Muscle layer of duodenum (tissue), 2 donors: ENCODE measurements around the gene PLCB3.
A peak's percentile ranks its signal among the peaks of the same experiment; 100 is the strongest.

Experiments used
- H3K27ac ChIP-seq: one replicate; pipeline ENCODE4 v1.7.0; 2013; ENCODE audit warnings: mild to moderate bottlenecking, low read length
- H3K27me3 ChIP-seq: one replicate; pipeline ENCODE4 v1.7.0; 2013; ENCODE audit warnings: low read depth, mild to moderate bottlenecking, control low read depth, low read length
- H3K36me3 ChIP-seq, 2 donors: one replicate each; pipeline ENCODE4 v1.7.0; 2013; ENCODE audit warnings: low read length in 2 of 2, control low read depth in 1 of 2, mild to moderate bottlenecking in 1 of 2; ENCODE audit not compliant: insufficient read depth in 2 of 2, control insufficient read depth in 1 of 2
- H3K4me1 ChIP-seq, 2 donors: one replicate each; pipeline ENCODE4 v1.7.0; 2013; ENCODE audit warnings: low read length in 2 of 2, mild to moderate bottlenecking in 2 of 2, control low read depth in 1 of 2, moderate library complexity in 1 of 2; ENCODE audit not compliant: insufficient read depth in 2 of 2, control insufficient read depth in 1 of 2
- H3K4me3 ChIP-seq, 2 donors: one replicate each; pipeline ENCODE4 v1.7.0; 2013; ENCODE audit warnings: low read length in 2 of 2, low read depth in 1 of 2, mild to moderate bottlenecking in 1 of 2
- H3K9me3 ChIP-seq, 2 donors: one replicate each; pipeline ENCODE4 v1.7.0; 2013; ENCODE audit warnings: low read length in 2 of 2, control low read depth in 1 of 2, mild to moderate bottlenecking in 1 of 2; ENCODE audit not compliant: control insufficient read depth in 1 of 2
- donor health status: healthy.

Gene PLCB3

GRCh38 chr11:64230985-64231365 lies 20.4 kb upstream of the PLCB3 start:
- Histone ChIP-seq H3K4me3 (peak overlapping the region; percentile 67 to 70), H3K27me3 (no peaks in the 10 kb centered on the region), H3K27ac (peak overlapping the region; percentile 82), H3K36me3 (no peaks in the 10 kb centered on the region), H3K4me1 (peaks cover 14 to 41% of the 10 kb centered on the region in 2 donors), H3K9me3 (no peaks in the 10 kb centered on the region)

GRCh38 chr11:64231546-64231945 lies 19.8 kb upstream of the PLCB3 start:
- Histone ChIP-seq H3K27ac (no peak overlapping the region), H3K36me3 (no peaks in the 10 kb centered on the region), H3K9me3 (no peaks in the 10 kb centered on the region), H3K4me3 (peak overlapping the region in 1 of 2 donors; percentile 70), H3K27me3 (no peaks in the 10 kb centered on the region), H3K4me1 (peaks cover 14 to 40% of the 10 kb centered on the region in 2 donors)

GRCh38 chr11:64232182-64232966 lies 19.0 kb upstream of the PLCB3 start:
- Histone ChIP-seq H3K4me3 (no peak overlapping the region), H3K36me3 (peaks cover 0 to 3% of the 10 kb centered on the region in 2 donors), H3K27me3 (no peaks in the 10 kb centered on the region), H3K27ac (no peak overlapping the region), H3K4me1 (peaks cover 14 to 31% of the 10 kb centered on the region in 2 donors), H3K9me3 (no peaks in the 10 kb centered on the region)

GRCh38 chr11:64232967-64233315 lies 18.4 kb upstream of the PLCB3 start:
- no peaks in the 10 kb centered on the region for H3K9me3 ChIP-seq
- H3K27me3 ChIP-seq: no peaks in the 10 kb centered on the region
- H3K36me3 ChIP-seq: peaks cover 4 to 9% of the 10 kb centered on the region in 2 donors
- H3K27ac ChIP-seq: no peak overlapping the region
- no peak overlapping the region for H3K4me3 ChIP-seq
- H3K4me1 ChIP-seq: peaks cover 18 to 27% of the 10 kb centered on the region in 2 donors

- peaks cover 21 to 27% of the 10 kb centered on the region in 2 donors for H3K4me1 ChIP-seq
- H3K4me3 ChIP-seq: peak within 1 kb of the TSS; percentile 50 to 76
- H3K36me3 ChIP-seq: peaks cover 14 to 19% of the 10 kb centered on the region in 2 donors
- H3K27me3 ChIP-seq: no peaks in the 10 kb centered on the region
- H3K27ac ChIP-seq: peak within 1 kb of the TSS; percentile 25
- no peaks in the 10 kb centered on the region for H3K9me3 ChIP-seq
Measured at GRCh38 chr11:64233913-64234586, 17.3 kb upstream of the PLCB3 start, which contains the start of gene VEGFB. Gene VEGFB (plus strand): TSS chr11:64234584. CDS start chr11:64234834, 250 bp downstream.

- H3K27me3 ChIP-seq: no peaks in the 10 kb centered on the region
- peak overlapping the region; percentile 50 to 76 for H3K4me3 ChIP-seq
- peaks cover 16 to 20% of the 10 kb centered on the region in 2 donors for H3K4me1 ChIP-seq
- no peaks in the 10 kb centered on the region for H3K9me3 ChIP-seq
- peaks cover 14 to 19% of the 10 kb centered on the region in 2 donors for H3K36me3 ChIP-seq
- H3K27ac ChIP-seq: peak overlapping the region; percentile 25
Measured at GRCh38 chr11:64234647-64235379, 16.5 kb upstream of the PLCB3 start.

- no peaks in the 10 kb centered on the region for H3K27me3 ChIP-seq
- H3K27ac ChIP-seq: peak overlapping the region; percentile 25
- H3K36me3 ChIP-seq: peaks cover 14 to 19% of the 10 kb centered on the region in 2 donors
- no peaks in the 10 kb centered on the region for H3K9me3 ChIP-seq
- H3K4me1 ChIP-seq: peaks cover 15 to 24% of the 10 kb centered on the region in 2 donors
- peak overlapping the region; percentile 50 to 76 for H3K4me3 ChIP-seq
Measured at GRCh38 chr11:64235437-64236161, 15.7 kb upstream of the PLCB3 start.

- Histone ChIP-seq H3K4me3 (no peak overlapping the region), H3K36me3 (peaks cover 14 to 19% of the 10 kb centered on the region in 2 donors), H3K4me1 (peaks cover 18 to 31% of the 10 kb centered on the region in 2 donors), H3K27me3 (no peaks in the 10 kb centered on the region), H3K9me3 (no peaks in the 10 kb centered on the region), H3K27ac (peak overlapping the region; percentile 51)
Measured at GRCh38 chr11:64237484-64237951, 13.8 kb upstream of the PLCB3 start.

- Histone ChIP-seq H3K4me3 (no peak overlapping the region), H3K9me3 (no peaks in the 10 kb centered on the region), H3K4me1 (peaks cover 20 to 36% of the 10 kb centered on the region in 2 donors), H3K27ac (peak overlapping the region; percentile 51), H3K36me3 (peaks cover 14 to 19% of the 10 kb centered on the region in 2 donors), H3K27me3 (no peaks in the 10 kb centered on the region)
Measured at GRCh38 chr11:64238076-64238475, 13.3 kb upstream of the PLCB3 start.

GRCh38 chr11:64238999-64239398 lies 12.3 kb upstream of the PLCB3 start:
- peaks cover 17 to 35% of the 10 kb centered on the region in 2 donors for H3K4me1 ChIP-seq
- no peaks in the 10 kb centered on the region for H3K27me3 ChIP-seq
- H3K36me3 ChIP-seq: peaks cover 14 to 19% of the 10 kb centered on the region in 2 donors
- no peaks in the 10 kb centered on the region for H3K9me3 ChIP-seq
- peak overlapping the region; percentile 28 for H3K27ac ChIP-seq
- no peak overlapping the region for H3K4me3 ChIP-seq
